HG02678 (cell line): ENCODE results near the gene AGPAT2.

Experiments
- ATAC-seq: cut with Tn5 transposase; IDR thresholded peaks from one replicate; pipeline ENCODE4 v1.9.1; 2021; ENCODE audit warnings: mild to moderate bottlenecking, moderate library complexity; ENCODE audit not compliant: unreplicated experiment

Gene AGPAT2

GRCh38 chr9:136703276-136703860 is 16.1 kb upstream of the AGPAT2 start:
- ATAC-seq = no peak

GRCh38 chr9:136701668-136702053 is 14.4 kb upstream of the AGPAT2 start:
- ATAC-seq = no peak

DNA sequence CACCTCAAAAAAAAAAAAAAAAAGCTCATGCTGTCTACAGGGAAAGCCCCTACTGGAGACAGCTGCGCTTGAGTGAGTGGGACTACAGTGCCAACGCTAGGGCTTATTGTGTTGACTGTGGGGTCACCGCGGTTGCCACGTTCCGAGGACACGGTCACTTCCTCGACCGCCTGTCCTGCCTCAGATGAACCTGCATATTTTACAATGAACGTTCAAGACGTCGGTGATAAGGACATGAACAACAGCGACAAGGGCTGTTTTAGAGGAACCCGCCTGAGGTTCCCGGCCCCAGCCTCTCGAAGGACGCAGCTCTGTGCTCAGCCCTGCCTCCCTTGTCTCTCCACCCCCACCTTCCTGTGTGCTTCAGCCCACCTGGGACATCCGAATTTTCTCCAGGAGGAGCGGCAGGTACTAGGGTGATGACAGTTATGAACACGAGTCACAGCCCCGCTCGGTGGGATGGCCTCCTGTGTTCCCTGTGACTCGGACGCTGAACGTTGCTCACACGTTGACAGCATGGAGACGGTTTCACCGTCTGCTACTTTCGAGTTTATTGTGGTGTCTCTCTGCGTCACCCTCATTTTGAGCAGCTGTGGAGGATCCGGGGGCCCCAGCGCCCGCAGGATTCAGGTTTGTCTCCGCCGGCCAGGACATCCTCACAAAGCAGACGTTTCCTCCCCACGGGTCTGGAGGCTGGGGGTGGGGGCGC is 13.9 kb upstream of the AGPAT2 start:
- peak; percentile 55 for ATAC-seq

GRCh38 chr9:136700304-136700703 is 13.0 kb upstream of the AGPAT2 start:
- ATAC-seq = no peak

- no peak for ATAC-seq
Observed at GRCh38 chr9:136698635-136699246, 11.5 kb upstream of the AGPAT2 start.

DNA sequence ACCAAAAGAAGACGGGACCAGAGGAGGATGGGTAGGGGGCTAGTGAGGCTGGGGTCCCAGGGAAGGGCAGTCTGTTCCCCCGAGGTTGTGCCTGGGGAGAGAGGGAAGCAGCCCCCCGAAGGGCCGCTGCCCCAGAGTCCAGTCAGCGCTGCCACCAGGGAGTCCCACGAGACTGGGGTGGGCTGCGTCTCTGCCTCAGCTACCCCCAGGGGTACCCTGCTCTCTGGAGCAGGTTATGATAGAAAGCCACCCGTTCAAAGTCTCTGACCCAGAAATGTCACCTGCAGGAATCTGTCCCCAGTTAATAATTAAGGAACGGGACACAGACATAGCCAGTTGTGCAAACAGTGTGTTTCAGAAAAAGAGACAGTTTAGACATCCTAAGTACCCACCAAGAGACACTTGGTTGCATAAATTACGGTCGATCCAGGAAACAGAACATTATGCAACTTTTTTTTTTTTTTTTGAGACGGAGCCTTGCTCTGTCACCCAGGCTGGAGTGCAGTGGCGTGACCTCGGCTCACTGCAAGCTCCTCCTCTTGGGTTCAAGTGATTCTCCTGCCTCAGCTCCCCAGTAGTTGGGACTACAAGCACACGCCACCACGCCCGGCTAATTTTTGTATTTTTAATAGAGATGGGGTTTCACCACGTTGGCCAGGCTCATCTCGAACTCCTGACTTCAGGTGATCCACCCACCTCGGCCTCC is 10.7 kb upstream of the AGPAT2 start:
- ATAC-seq = no peak

DNA sequence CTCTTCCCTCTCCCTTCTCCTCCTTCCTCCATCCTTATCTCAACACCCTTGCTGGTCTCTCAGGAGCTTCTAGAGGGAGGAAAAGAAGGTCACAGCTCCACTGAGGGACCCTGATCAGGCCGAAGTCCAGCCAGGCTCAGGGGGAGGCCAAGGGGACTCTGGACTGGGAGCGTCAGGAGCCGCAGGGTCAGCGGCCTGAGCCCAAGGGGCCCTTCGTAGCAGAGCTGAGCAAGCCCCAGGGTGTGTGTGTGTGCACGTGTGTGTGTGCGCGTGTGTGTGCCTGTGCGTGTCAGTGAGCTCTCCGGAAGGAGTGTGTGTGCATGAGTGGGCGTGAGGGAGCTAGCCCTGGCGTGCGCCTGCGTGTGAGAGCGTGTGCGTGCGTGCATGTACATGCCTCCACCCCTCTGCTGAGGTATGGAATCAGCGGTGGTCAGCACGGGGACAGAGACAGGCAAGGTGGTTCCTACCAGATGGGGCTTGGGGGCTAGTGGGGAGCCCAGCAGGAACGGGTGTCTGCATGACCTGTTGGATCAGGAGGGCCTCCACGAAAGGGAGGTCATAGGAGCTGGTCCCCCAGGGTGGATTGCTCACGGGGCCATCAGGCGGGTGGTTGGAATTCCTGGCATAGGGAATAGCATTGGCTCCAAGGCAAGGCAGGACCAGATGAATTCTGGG is 10.0 kb upstream of the AGPAT2 start:
- no peak for ATAC-seq

DNA sequence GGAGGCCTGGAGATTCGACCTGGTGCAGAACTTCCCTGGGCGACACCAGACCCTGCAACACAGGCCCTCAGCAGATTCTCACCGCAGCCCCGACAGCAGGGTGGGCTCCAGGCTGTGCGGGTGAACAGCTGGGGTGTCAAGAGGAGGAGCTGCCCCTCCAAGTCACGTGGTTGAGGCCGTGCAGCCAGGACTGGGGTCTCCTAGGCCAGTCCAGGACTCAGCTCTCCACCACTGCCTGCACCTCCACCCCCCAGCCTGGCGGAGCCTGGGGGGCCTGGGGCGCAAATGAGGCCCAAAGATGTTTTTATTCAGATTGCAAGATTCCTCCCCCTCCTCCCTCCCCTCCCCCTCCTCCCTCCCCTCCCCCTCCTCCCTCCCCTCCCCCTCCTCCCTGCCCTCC is 9.2 kb upstream of the AGPAT2 start:
- no peak for ATAC-seq

DNA sequence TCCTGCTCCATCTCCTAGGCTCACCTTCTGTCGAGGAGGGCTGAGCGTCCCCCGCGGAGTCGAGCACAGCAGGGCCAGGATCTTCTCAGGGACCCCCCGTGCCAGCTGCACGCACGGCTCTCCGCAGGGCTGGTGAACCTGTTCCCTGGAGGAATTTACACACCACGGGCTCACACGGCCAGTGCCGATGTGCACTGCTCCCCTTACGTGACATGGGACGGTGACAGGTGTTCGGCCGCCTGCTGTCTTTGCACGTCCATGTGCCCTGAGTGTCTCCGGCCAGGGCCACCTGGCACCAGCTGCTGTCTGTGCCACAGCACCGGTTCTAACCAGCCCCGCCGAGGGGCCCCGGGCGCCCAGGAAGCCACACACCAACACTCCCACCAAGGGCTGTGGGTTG is 8.7 kb upstream of the AGPAT2 start:
- no peak for ATAC-seq

- ATAC-seq = no peak
Observed at GRCh38 chr9:136695435-136695895, 8.2 kb upstream of the AGPAT2 start.

DNA sequence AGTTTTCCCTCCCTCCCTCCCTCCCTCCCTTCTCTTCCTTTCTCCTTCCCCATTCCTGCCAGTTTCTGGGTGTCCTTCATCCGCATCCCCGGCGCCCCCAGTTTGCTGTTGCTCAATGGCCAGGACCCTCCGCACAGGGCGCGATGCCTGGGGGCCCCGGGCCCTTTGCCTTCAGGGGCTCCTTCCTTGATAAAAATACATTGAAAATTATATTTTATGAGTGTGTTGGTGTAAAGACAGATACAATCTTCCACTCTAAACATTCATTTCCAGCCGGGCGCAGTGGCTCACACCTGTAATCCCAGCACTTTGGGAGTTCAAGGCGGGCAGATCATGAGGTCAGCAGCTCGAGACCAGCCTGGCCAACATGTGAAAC is 7.6 kb upstream of the AGPAT2 start:
- no peak for ATAC-seq

GRCh38 chr9:136694163-136694871 is 7.1 kb upstream of the AGPAT2 start:
- no peak for ATAC-seq

- ATAC-seq = no peak
Observed at GRCh38 chr9:136693490-136694162, 6.4 kb upstream of the AGPAT2 start.

DNA sequence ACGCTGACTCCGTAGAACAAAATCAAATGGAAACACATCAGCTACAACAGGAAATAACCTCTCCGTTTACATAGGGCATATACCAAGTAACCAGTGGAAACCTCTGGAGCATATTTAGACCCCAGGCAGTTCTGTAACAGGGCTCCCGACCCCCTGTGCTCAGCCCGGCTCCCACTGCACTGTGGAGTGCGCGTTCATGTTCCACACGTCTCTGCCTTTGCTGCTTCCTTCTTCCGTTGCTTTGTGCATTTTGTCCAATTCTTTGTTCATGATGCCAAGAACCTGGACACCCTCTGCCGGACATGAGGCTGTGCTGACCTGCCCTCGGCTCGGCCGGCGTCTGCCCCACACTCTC is 5.9 kb upstream of the AGPAT2 start:
- ATAC-seq = no peak

GRCh38 chr9:136692185-136693134 is 5.2 kb upstream of the AGPAT2 start:
- no peak for ATAC-seq

DNA sequence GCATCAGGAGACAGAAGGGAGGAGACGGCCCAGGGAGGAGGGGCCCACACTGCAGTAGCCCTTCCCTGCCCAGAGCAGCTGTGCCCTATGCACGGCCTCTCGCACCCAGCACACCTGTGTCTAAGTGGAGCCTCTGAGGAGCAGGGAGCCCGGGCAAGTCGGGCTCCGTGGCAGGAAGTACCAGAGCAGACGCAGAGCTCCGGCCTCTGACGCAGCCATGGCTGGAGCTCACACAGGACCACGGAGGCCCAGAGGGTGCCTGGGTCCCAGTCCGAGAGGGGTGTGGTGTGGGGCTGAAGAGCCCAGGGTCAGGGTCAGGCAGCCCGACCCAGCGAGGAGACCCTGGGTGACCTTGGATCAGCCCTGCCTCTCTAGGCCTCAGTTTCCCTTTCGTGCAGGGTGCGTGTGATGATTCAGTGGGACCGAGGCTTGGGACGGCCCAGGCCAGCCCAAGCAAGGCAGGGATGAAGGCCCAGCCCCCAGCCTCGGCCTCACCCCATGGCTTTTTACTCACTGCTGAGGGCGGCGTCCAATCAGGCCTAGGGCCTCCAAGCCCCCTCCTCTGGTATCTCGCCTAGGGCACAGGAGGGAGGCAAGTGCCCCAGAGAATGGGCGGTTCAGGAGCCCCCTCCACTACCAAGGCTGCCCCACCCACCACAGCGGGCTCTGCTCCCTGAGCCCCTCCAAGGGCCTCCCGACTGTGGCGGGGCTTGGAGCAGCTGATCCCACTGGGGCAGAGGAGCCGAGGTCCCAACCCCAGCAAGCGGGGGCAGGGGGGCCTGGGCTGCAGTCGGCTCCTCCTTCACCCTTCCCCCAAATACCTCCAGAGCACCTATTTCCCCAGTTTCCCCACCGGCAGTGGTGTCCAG is 4.3 kb upstream of the AGPAT2 start:
- ATAC-seq = no peak

- no peak for ATAC-seq
Observed at GRCh38 chr9:136690806-136691261, 3.6 kb upstream of the AGPAT2 start.
